ENCODE data around the gene LIFR.

DNA sequence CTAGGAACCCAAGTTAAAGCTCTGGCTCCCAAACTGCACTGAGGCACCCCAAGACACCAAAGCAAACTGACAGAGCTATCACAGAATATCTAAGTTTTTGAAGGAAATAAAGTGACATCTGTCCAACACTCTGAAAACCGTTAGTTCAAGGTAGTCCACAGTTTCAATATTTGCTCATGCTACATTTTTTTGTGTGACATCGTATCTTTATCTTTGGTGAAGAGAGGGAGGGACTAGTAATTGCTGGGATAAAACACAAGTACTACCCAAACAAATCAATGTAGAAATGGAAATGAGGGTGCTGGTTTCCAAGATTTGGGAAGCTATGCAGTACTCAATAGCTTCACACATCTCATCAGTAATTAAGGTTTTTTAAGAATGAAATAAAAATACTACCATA is 20.6 kb downstream of the LIFR start:
- TF ChIP-seq, protein P1, sequence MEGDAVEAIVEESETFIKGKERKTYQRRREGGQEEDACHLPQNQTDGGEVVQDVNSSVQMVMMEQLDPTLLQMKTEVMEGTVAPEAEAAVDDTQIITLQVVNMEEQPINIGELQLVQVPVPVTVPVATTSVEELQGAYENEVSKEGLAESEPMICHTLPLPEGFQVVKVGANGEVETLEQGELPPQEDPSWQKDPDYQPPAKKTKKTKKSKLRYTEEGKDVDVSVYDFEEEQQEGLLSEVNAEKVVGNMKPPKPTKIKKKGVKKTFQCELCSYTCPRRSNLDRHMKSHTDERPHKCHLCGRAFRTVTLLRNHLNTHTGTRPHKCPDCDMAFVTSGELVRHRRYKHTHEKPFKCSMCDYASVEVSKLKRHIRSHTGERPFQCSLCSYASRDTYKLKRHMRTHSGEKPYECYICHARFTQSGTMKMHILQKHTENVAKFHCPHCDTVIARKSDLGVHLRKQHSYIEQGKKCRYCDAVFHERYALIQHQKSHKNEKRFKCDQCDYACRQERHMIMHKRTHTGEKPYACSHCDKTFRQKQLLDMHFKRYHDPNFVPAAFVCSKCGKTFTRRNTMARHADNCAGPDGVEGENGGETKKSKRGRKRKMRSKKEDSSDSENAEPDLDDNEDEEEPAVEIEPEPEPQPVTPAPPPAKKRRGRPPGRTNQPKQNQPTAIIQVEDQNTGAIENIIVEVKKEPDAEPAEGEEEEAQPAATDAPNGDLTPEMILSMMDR (IDR thresholded peaks at IDR 0.05) = no peak
- no peak for TF ChIP-seq POLR2AphosphoS5 (IDR thresholded peaks at IDR 0.05)
